ENCODE data around the gene HDAC8.
"Not testable (repeated sequence)": the region's sequence is repeated elsewhere in the genome, so short reads cannot be mapped to it uniquely, and the experiment has no call there.

HDAC8 gene

DNA sequence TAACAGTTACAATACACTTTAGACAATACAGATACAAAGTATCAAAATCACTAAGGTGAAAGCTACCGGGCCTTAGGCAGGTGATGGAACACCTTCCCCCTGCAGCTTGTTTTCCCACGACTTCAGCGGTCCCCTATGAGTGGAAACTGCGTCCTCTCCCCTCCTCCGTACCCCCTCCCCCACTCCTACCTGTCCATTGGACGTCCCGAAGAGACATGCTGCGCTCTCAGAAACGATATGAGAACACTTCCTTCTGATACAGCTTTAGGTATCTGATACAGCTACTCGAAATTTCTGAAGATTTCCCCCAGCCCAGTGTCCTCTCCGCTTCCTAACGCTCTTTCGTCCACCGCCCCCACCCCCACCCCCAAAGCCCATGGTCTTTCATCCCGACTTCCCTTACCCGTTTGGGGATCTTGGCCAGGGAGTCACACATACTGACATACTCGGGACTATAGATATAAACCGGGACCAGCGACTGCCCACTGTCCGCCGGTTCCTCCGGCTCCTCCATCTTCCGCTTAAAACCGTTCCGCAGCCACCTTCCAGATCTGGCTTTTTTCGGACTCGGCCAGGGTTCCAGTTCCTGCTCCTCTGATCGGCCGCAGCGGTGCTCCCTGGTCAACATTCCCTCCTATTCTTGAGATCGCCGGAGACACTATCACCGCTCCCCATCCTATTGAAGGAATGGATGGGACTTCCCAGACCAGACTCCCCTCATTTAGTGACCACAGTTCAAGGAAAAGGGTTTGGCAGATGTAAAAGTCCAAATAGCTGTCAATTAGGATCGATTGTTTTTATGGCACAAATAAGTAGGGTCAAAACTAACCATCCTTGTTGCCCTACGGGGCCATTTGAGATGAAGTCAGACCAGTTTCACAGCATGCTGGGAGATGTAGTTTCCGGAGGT, at the start of gene HDAC8:
Gene HDAC8 (minus strand): TSS at position 596 of the 910 bp plus-strand sequence. CDS start 82 bp downstream, at position 514.
- DNase-seq, result peak; percentile 46

GRCh38 chrX:72621625-72622485, 49.2 kb upstream of the HDAC8 start:
- no peak for DNase-seq

- no peak for DNase-seq
These were observed 48.5 kb upstream of the HDAC8 start for GRCh38 chrX:72621163-72621562.

DNA sequence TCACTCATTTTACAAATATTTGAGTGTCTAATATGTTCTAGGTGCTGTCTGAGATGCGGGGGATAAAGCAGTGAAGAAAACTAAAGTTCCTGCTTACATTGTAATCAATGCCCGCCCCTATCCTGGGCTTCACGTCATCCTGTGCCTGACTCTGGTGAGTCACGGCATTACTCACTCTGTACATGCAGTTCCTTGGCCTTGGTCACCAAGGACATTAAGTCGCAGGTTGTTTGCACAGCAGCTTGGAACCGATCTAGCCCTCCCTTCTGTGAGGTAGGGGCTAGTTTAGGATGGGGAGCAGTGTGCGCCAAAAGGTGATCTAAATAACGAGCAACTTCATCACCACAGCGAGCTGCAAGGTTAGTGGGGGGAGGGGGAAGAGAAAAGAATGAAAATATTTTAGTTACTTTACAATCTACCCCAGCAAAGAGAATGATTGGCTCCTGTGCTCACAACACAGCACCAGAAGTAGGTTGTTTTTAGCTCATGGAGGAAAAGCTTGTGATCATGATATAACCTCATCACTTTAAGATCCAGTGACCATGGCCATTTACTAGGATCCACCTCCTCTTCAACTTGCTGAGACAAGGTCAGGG, 48.0 kb upstream of the HDAC8 start:
- DNase-seq, result peak; percentile 63

- no peak for DNase-seq
These were observed 36.7 kb upstream of the HDAC8 start for GRCh38 chrX:72609313-72609712.

DNA sequence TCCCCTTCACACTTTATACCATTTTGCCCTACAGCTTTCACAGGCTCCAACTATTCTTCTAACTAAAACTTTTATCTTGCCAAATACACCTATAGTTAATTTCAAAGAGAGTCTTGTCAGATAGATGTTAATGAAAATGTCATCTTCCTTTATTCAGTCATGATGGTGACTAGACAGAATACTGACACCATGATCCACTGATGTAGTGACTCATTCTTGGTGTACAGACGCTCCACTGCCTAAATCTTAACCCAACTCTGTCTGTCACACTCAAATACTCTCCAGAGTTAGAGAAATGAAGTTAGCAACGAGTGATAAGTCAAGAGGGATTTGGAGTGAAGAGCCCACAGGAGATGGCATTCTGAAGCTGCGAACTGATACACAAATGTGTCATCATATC, 32.1 kb upstream of the HDAC8 start:
- no peak for DNase-seq

- DNase-seq, result no peak
These were observed 31.5 kb upstream of the HDAC8 start for GRCh38 chrX:72604112-72604511.

- DNase-seq, result not testable (repeated sequence)
These were observed 18.4 kb upstream of the HDAC8 start for GRCh38 chrX:72591038-72591437.

- no peak for DNase-seq
These were observed 11.5 kb upstream of the HDAC8 start for GRCh38 chrX:72584163-72584562.

DNA sequence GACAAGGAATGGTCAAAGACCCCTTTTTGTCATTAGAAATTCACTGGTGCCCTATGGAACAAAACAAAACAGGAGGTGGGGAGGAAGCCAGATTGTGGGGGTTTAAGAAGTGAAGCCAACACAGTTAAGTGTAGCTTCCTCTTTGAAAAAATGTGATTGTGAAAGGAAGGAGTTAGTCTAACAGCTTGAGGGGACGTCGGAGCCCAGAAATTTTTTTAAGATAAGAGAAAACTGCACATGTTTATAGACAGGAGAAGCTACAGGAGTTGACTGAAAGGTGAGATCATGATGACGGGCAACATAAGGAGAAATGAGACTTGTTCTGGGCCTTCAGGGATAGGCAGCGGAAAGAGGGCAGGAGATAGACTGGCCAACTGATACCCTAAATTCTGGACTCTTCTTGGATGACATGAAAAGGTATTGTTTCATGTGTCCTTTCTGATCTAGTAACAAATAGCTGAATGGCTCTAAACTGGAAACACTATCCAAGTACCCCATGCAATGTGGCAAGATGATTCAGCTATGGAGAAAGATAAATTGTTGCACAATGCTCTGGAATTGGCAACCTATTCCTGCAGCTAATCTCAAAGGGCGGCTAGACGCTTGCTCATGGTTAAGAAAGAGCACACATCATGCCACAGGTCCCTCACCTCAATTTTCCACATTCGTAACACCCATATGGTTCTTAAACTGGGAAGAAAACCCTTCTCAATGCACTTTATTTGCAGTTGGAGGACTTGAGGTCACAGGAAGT, 3.7 kb upstream of the HDAC8 start:
- no peak for DNase-seq

- DNase-seq, result no peak
These were observed 492 bp upstream of the HDAC8 start for GRCh38 chrX:72573158-72573511.

DNA sequence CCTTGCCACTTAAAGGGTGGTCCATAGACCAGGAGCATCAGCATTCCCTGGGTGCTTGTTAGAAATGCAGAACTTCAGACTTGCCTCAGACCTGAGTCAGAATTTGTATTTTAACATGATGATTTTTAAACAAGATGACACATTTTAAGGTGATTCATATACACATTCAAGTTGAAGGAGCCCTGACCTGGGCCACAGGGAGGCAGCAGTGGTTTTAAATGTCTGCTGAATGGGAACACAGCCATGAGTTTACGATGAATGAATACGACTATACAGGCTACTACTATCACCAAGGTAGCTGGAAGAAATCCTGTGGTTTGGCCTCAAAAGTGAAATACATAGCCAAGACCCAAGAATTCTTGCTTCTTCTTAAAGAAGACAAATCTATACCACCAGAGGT, 2.9 kb downstream of the HDAC8 start:
- DNase-seq, result peak; percentile 28

GRCh38 chrX:72568406-72569092, 4.1 kb downstream of the HDAC8 start:
- DNase-seq, result no peak

DNA sequence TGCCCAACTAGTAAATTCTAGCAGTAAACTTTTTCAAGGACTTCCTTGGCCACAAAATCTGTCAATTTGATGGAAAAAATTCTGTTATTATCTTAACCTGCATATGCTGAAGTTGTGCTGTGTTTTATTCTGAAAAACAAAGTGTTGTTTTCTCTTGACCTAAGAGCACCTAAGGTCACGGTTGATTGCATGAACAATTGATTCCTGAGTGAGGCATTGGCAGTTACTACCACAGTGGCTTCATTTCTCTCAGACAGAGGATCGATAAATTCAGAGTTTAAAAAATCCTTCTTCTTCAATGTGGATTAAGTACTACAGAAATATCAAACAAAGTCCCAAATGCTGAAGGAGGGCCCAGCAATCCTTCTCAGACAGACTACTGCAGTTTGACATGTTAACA, 6.2 kb downstream of the HDAC8 start:
- DNase-seq, result no peak

DNA sequence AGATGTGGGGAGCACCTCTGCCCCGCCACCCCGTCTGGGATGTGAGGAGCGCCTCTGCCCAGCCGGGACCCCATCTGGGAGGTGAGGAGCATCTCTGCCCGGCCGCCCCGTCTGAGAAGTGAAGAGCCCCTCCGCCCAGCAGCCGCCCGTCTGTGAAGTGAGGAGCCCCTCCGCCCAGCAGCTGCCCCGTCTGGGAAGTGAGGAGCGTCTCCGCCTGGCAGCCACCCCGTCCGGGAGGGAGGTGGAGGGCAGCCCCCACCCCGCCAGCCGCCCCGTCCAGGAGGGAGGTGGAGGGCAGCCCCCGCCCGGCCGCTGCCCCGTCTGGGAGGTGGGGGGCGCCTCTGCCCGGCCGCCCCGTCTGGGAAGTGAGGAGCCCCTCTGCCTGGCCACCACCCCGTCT, 13.0 kb downstream of the HDAC8 start:
- DNase-seq, result not testable (repeated sequence)

GRCh38 chrX:72554448-72555140, 18.0 kb downstream of the HDAC8 start:
- peak; percentile 7 for DNase-seq

DNA sequence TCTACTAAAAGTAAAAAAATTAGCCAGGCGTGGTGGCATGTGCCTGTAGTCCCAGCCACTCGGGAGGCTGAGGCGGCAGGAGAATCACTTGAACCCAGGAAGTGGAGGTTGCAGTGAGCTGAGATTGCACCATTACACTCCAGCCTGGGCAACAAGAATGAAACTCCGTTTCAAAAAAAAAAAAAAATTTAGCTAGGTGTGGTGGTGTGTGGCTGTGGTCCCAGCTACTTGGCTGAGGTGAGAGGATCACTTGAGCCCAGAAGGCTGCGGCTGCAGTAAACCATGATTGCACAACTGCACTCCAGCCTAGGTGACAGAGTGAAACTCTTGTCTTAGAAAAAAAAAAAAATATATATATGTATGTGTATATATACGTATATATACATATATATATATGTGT, 20.2 kb downstream of the HDAC8 start:
- DNase-seq, result not testable (repeated sequence)

DNA sequence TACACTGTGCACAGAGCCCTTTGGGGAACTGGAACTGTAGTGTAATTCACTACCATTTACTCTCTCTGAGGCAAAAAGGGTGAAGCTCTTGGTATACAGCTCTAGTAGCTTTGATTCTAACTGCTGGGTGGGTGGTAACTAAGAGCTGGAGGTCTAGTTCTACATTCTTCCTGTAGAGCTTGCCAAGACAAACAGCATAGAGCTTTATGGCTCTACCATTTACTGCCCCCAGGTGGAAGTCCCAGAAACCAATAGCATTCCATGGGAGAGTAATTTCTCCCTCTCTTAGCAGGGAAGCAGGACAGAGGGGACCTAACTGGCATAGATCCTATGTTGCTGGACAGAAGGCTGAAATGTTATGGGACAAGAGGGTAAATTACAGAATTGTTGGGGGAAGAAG, 26.7 kb downstream of the HDAC8 start:
- DNase-seq, result no peak

DNA sequence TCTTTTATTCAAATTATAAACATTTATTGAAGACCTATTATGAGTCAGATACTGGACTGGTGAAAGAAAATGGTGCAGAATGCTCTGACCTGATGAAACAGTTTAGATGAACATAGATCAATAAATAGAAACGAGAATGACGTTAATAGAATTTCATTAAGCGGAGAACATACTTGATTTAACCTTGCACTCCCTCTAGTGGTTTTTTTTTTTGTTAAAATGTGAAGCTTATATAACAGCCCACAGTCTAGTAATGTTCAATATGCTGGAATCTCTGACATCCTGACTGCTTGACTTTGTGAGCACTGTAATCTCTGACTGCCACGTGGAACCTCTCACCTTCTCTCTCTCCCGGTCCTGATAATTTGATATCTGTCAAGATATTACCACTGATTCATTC, 32.3 kb downstream of the HDAC8 start:
- no peak for DNase-seq

DNA sequence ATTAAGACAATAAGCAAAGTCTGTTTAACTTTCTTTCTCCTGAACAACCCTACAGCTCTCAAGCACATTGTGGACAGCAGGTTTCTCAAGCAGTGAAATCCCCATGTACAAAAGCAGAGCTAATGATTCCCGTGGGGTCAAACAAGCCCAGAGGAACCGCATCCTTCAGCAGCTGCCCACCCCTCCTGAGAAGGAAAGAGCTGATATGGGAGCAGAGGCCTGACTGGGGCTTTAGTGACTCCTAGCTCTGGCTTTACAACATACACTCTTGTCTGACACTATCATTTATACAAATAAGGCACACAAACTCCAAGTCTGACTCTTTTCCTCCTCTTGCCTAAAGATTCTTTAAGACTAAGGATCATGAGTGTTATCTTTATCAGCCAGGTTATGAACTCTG, 32.8 kb downstream of the HDAC8 start:
- no peak for DNase-seq

- no peak for DNase-seq
These were observed 36.1 kb downstream of the HDAC8 start for GRCh38 chrX:72536542-72536941.

DNA sequence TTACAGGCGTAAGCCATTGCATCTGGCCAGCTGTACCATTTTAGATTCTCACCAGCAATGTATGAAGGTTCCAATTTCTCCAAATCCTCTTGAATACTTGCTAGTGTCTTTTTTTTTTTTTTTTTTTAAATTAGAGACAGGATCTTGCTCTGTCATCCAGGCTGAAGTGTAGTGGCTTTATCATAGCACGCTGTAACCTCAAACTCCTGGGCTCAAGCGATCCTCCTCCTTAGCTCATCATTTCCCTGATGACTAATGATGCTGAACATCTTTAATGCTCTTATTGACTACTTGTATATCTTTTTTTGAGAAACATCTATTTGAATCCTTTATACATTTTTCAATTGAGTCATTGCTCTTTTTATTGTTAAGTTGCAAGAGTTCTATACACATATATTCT, 40.3 kb downstream of the HDAC8 start:
- no peak for DNase-seq
